ENCODE results near the gene CACNA1I.

GRCh38 chr22:39710380-39711150 is 140.0 kb downstream of the CACNA1I start:
- TF ChIP-seq ZMAT4 (CRISPR knock-in tag; IDR thresholded peaks at IDR 0.05) = no peak
- TF ChIP-seq MLX (CRISPR knock-in tag; IDR thresholded peaks at IDR 0.05) = no peak
- TF ChIP-seq CTCF (IDR thresholded peaks at IDR 0.05) = no peak
- TF ChIP-seq CDX4 (CRISPR knock-in tag; IDR thresholded peaks at IDR 0.05; ENCODE audit: borderline replicate concordance) = no peak
- TF ChIP-seq CREM (CRISPR knock-in tag; IDR thresholded peaks at IDR 0.05) = no peak
- no peak for TF ChIP-seq USF2 (CRISPR knock-in tag; IDR thresholded peaks at IDR 0.05)
- TF ChIP-seq ZNF423 (CRISPR knock-in tag; IDR thresholded peaks at IDR 0.05) = no peak
- no peak for TF ChIP-seq FOXJ3 (CRISPR knock-in tag; IDR thresholded peaks at IDR 0.05; ENCODE audit: borderline replicate concordance)
- no peak for TF ChIP-seq MAX (CRISPR knock-in tag; IDR thresholded peaks at IDR 0.05)
- no peak for TF ChIP-seq NR1H2 (CRISPR knock-in tag; IDR thresholded peaks at IDR 0.05)
